ENCODE results near the gene SPOPL.

DNA sequence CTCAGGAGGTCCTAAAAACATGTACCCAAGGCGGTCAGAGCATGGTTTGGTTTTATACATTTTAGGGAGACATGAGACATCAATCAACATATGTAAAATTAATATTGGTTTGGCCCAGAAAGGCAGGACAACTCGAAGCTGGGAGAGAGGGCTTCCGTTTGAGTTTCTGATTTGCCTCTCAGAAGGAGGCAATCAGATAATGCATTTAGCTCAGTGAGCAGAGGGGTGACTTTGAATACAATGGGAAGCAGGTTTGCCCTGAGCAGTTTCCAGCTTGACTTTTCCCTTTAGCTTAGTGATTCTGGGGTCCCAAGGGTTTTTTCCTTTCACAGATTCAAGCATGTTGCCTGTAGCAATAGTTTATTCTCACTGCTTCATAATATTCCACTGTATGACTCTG is 12.6 kb downstream of the SPOPL start:
- no peak for TF ChIP-seq YY1 (IDR thresholded peaks at IDR 0.05; ENCODE audit: low read depth, low read length)
- no peak for TF ChIP-seq RFX5 (IDR thresholded peaks at IDR 0.05; ENCODE audit: low read depth, low read length)
- TF ChIP-seq POLR2A (IDR thresholded peaks at IDR 0.05; ENCODE audit: low read depth, low read length) = no peak
- TF ChIP-seq, protein P1, sequence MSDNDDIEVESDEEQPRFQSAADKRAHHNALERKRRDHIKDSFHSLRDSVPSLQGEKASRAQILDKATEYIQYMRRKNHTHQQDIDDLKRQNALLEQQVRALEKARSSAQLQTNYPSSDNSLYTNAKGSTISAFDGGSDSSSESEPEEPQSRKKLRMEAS (IDR thresholded peaks at IDR 0.05; ENCODE audit: low read depth, low read length) = no peak
- TF ChIP-seq, protein P2, sequence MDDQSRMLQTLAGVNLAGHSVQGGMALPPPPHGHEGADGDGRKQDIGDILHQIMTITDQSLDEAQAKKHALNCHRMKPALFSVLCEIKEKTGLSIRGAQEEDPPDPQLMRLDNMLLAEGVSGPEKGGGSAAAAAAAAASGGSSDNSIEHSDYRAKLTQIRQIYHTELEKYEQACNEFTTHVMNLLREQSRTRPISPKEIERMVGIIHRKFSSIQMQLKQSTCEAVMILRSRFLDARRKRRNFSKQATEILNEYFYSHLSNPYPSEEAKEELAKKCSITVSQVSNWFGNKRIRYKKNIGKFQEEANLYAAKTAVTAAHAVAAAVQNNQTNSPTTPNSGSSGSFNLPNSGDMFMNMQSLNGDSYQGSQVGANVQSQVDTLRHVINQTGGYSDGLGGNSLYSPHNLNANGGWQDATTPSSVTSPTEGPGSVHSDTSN (IDR thresholded peaks at IDR 0.05; ENCODE audit: insufficient replicate concordance, low read depth, low read length) = no peak
- TF ChIP-seq, protein P3, sequence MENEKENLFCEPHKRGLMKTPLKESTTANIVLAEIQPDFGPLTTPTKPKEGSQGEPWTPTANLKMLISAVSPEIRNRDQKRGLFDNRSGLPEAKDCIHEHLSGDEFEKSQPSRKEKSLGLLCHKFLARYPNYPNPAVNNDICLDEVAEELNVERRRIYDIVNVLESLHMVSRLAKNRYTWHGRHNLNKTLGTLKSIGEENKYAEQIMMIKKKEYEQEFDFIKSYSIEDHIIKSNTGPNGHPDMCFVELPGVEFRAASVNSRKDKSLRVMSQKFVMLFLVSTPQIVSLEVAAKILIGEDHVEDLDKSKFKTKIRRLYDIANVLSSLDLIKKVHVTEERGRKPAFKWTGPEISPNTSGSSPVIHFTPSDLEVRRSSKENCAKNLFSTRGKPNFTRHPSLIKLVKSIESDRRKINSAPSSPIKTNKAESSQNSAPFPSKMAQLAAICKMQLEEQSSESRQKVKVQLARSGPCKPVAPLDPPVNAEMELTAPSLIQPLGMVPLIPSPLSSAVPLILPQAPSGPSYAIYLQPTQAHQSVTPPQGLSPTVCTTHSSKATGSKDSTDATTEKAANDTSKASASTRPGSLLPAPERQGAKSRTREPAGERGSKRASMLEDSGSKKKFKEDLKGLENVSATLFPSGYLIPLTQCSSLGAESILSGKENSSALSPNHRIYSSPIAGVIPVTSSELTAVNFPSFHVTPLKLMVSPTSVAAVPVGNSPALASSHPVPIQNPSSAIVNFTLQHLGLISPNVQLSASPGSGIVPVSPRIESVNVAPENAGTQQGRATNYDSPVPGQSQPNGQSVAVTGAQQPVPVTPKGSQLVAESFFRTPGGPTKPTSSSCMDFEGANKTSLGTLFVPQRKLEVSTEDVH (IDR thresholded peaks at IDR 0.05; ENCODE audit: low read depth, partially characterized antibody) = no peak
- no peak for TF ChIP-seq POLR2AphosphoS2 (IDR thresholded peaks at IDR 0.05; ENCODE audit: low read depth, low read length)
- TF ChIP-seq KAT2A (conservative IDR thresholded peaks at IDR 0.05; ENCODE audit: control insufficient read depth, low read depth, low read length) = no peak
- TF ChIP-seq, protein P4, sequence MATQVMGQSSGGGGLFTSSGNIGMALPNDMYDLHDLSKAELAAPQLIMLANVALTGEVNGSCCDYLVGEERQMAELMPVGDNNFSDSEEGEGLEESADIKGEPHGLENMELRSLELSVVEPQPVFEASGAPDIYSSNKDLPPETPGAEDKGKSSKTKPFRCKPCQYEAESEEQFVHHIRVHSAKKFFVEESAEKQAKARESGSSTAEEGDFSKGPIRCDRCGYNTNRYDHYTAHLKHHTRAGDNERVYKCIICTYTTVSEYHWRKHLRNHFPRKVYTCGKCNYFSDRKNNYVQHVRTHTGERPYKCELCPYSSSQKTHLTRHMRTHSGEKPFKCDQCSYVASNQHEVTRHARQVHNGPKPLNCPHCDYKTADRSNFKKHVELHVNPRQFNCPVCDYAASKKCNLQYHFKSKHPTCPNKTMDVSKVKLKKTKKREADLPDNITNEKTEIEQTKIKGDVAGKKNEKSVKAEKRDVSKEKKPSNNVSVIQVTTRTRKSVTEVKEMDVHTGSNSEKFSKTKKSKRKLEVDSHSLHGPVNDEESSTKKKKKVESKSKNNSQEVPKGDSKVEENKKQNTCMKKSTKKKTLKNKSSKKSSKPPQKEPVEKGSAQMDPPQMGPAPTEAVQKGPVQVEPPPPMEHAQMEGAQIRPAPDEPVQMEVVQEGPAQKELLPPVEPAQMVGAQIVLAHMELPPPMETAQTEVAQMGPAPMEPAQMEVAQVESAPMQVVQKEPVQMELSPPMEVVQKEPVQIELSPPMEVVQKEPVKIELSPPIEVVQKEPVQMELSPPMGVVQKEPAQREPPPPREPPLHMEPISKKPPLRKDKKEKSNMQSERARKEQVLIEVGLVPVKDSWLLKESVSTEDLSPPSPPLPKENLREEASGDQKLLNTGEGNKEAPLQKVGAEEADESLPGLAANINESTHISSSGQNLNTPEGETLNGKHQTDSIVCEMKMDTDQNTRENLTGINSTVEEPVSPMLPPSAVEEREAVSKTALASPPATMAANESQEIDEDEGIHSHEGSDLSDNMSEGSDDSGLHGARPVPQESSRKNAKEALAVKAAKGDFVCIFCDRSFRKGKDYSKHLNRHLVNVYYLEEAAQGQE (IDR thresholded peaks at IDR 0.05; ENCODE audit: low read depth, low read length) = no peak
- TF ChIP-seq, protein P5, sequence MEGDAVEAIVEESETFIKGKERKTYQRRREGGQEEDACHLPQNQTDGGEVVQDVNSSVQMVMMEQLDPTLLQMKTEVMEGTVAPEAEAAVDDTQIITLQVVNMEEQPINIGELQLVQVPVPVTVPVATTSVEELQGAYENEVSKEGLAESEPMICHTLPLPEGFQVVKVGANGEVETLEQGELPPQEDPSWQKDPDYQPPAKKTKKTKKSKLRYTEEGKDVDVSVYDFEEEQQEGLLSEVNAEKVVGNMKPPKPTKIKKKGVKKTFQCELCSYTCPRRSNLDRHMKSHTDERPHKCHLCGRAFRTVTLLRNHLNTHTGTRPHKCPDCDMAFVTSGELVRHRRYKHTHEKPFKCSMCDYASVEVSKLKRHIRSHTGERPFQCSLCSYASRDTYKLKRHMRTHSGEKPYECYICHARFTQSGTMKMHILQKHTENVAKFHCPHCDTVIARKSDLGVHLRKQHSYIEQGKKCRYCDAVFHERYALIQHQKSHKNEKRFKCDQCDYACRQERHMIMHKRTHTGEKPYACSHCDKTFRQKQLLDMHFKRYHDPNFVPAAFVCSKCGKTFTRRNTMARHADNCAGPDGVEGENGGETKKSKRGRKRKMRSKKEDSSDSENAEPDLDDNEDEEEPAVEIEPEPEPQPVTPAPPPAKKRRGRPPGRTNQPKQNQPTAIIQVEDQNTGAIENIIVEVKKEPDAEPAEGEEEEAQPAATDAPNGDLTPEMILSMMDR (IDR thresholded peaks at IDR 0.05 in 2 of 3, conservative IDR thresholded peaks at IDR 0.05 in 1 of 3; ENCODE audit: control insufficient read depth in 2 of 3, extremely low read depth in 1 of 3, insufficient read depth in 1 of 3, low read depth in 3 of 3, low read length in 3 of 3) = no peak
- no peak for TF ChIP-seq EP300 (IDR thresholded peaks at IDR 0.05; ENCODE audit: borderline replicate concordance in 1 of 2, control insufficient read depth in 1 of 2, low read depth in 2 of 2, low read length in 2 of 2)
- TF ChIP-seq MXI1 (IDR thresholded peaks at IDR 0.05; ENCODE audit: low read depth, low read length) = no peak
